Esophagus (tissue), 2 donors: ENCODE results near the gene CHKB. TPM values are rescaled to one million over a fixed set of nuclear protein-coding genes. Genes with fewer than 3 reads are reported as not detected.

Experiments
- H3K27ac ChIP-seq, 2 donors: one replicate each; pipeline ENCODE4 v1.5.1; 2013; ENCODE audit warnings: low read depth in 2 of 2, mild to moderate bottlenecking in 2 of 2, inconsistent platforms in 1 of 2, low read length in 1 of 2, moderate library complexity in 1 of 2
- H3K27me3 ChIP-seq, 2 donors: one replicate each; pipeline ENCODE4 v1.6.1; 2013; ENCODE audit warnings: low read length in 2 of 2, control low read depth in 1 of 2, mild to moderate bottlenecking in 1 of 2; ENCODE audit not compliant: insufficient read depth in 2 of 2, control insufficient read depth in 1 of 2
- H3K36me3 ChIP-seq, 2 donors: one replicate each; pipeline ENCODE4 v1.6.1; 2013; ENCODE audit warnings: low read length in 1 of 2; ENCODE audit not compliant: control insufficient read depth in 2 of 2, insufficient read depth in 2 of 2
- H3K4me1 ChIP-seq, 2 donors: one replicate each; pipeline ENCODE4 v1.6.1; 2013; ENCODE audit warnings: low read length in 1 of 2; ENCODE audit not compliant: control insufficient read depth in 2 of 2, insufficient read depth in 2 of 2
- H3K4me3 ChIP-seq, 2 donors: one replicate each; pipeline ENCODE4 v1.5.1; 2013; ENCODE audit warnings: low read length in 2 of 2, mild to moderate bottlenecking in 2 of 2, low read depth in 1 of 2, moderate library complexity in 1 of 2
- H3K9me3 ChIP-seq, 2 donors: one replicate each; pipeline ENCODE4 v1.6.1; 2013; ENCODE audit warnings: mild to moderate bottlenecking in 2 of 2, low read depth in 1 of 2, low read length in 1 of 2, moderate library complexity in 1 of 2; ENCODE audit not compliant: control insufficient read depth in 2 of 2, insufficient read depth in 1 of 2
- WGBS, 2 donors: extraction: QIAGEN DNeasy Blood & Tissue Kit; methylation state at CpG; one replicate each; pipeline ENCODE4 v1.1.7; 2013; 5-methylcytosine and 5-hydroxymethylcytosine counted together
- polyA plus RNA-seq, 2 donors: library from polyadenylated mRNA; stranded (reverse); fragments of 200-250 nt; gene quantifications; one replicate each; pipeline ENCODE4 v1.2.3, GENCODE V29; 2013
- donor health status: healthy with polysubstance abuse.
- donor health status: Bipolar disorder and iron deficiency.

The CHKB gene
- polyA plus RNA-seq, 2 donors: 50.1 to 110 TPM

DNA sequence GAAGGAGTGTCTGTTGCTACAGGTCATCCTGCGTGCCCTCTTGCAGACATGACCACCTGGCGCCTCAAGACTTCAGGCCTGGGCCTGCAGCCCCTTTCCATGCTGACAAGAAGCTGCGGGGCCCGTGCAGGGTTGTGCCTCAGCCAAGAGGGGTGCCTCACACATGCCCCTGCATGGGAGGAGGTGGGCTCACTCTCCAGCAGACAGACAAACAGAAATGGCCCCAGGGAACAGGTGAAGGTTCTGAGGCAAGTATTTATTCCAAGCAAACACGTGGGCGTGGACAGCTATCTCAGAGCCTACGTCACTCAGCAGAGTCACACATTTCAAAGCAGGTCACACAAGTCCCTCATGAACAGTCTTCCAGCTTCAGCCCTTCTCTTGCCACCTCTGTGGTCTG lies 14.0 kb downstream of the CHKB start:
- Histone ChIP-seq H3K27me3 (no peaks in the 10 kb centered on the region), H3K4me3 (no peak overlapping the region), H3K4me1 (peaks cover under 1 to 5% of the 10 kb centered on the region in 2 donors), H3K9me3 (no peaks in the 10 kb centered on the region), H3K36me3 (peaks cover 0 to 34% of the 10 kb centered on the region in 2 donors), H3K27ac (peak overlapping the region in 1 of 2 donors; percentile 9)
- WGBS, 2 donors: 71 to 73% methylated on average over 7 of the region's 7 CpGs

DNA sequence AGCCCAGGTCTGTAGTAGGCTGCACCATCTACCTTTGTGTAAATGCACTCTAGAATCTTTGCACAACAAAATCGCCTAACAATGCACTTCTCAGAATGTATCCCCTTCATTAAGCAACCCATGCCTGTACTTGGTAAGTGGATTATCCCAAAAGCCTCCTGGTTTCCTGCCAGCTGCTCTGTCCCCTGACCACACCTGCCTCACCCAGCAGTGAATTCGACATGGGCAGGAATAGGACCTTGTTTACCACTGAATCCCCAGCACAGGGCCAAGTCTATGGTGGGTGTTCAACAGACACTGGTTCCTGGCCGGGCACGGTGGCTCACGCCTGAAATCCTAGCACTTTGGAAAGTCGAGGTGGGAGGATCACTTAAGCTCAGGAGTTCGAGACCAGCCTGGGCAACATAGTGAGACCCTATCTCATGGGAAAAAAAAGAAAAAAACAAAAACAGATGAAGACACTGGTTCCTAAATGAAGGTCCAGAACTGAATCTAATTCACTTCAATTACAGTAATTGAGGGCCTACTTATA lies 14.9 kb downstream of the CHKB start:
- H3K9me3 ChIP-seq: no peaks in the 10 kb centered on the region
- no peaks in the 10 kb centered on the region for H3K27me3 ChIP-seq
- H3K36me3 ChIP-seq: peaks cover 0 to 27% of the 10 kb centered on the region in 2 donors
- peak overlapping the region in 1 of 2 donors; percentile 32 for H3K27ac ChIP-seq
- peaks cover 3 to 5% of the 10 kb centered on the region in 2 donors for H3K4me1 ChIP-seq
- H3K4me3 ChIP-seq: no peak overlapping the region
- WGBS, 2 donors: 83 to 88% methylated on average over 7 of the region's 7 CpGs

DNA sequence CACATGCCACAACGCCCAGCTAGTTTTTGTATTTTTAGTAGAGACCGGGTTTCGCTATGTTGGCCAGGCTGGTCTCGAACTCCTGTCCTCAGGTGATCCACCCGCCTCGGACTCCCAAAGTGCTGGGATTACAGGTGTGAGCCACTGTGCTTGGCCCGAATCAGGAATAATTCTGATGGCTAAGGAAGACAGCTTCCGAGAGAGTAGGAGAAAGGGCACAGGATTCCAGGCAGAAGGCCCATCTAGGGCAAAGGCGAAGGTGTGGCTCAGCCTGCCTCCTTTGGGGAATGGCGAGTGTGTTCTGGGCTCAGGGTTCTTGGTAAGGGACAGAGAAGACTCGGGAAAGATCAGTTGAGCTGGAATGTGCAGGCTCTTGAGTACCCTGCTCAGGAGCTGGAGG lies 18.4 kb downstream of the CHKB start:
- no peaks in the 10 kb centered on the region for H3K9me3 ChIP-seq
- H3K4me3 ChIP-seq: no peak overlapping the region
- H3K27ac ChIP-seq: no peak overlapping the region

DNA sequence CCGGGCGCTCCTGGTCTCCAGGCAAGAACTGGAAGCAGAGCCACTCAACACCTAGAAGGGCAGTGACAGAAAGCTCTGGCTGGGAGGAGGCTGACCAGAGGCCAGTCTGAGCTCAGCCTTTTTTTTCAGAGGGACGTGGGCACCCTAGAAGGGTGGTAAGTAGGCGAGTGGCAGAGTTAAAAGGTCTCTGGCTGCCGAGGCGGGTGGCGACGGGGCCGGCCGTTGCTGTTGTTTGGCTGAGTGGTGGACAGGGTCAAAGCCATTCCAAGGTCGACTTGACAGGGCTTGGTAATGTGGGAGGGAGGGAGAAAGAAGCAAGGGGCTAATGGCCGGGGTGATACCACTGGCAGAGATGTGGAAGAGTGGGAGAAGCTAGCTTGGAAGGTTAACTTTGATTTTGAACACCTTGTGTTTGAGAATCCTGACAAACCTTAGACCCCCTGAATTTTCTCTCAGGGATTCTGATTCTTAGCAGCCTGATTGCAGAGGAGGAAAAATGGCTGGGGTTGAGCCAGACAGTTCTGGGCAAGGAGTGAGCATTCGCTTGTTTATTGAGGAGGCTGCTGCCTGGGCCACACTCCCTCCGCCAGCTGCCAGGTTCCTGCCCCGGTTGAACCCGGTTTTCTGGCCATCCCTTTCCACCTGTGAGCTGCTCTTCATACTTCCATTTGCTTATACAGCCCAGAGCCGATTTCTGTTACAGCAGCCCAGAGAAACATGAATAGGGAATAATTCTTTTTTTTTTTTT lies 19.1 kb downstream of the CHKB start:
- H3K36me3 ChIP-seq: no peaks in the 10 kb centered on the region
- peak overlapping the region; percentile 55 to 63 for H3K4me3 ChIP-seq
- no peaks in the 10 kb centered on the region for H3K9me3 ChIP-seq
- H3K27ac ChIP-seq: peak overlapping the region; percentile 65 to 85
- WGBS, 2 donors: 13 to 18% methylated on average over 17 of the region's 17 CpGs
- peaks cover 1 to 3% of the 10 kb centered on the region in 2 donors for H3K4me1 ChIP-seq
- no peaks in the 10 kb centered on the region for H3K27me3 ChIP-seq

More for the DNA sequence above, 18.4 kb downstream of the CHKB start:
- WGBS, 2 donors: 88 to 92% methylated on average over 11 of the region's 11 CpGs
- H3K36me3 ChIP-seq: peaks cover 0 to 3% of the 10 kb centered on the region in 2 donors
- H3K4me1 ChIP-seq: peaks cover 2 to 3% of the 10 kb centered on the region in 2 donors
- H3K27me3 ChIP-seq: no peaks in the 10 kb centered on the region

DNA sequence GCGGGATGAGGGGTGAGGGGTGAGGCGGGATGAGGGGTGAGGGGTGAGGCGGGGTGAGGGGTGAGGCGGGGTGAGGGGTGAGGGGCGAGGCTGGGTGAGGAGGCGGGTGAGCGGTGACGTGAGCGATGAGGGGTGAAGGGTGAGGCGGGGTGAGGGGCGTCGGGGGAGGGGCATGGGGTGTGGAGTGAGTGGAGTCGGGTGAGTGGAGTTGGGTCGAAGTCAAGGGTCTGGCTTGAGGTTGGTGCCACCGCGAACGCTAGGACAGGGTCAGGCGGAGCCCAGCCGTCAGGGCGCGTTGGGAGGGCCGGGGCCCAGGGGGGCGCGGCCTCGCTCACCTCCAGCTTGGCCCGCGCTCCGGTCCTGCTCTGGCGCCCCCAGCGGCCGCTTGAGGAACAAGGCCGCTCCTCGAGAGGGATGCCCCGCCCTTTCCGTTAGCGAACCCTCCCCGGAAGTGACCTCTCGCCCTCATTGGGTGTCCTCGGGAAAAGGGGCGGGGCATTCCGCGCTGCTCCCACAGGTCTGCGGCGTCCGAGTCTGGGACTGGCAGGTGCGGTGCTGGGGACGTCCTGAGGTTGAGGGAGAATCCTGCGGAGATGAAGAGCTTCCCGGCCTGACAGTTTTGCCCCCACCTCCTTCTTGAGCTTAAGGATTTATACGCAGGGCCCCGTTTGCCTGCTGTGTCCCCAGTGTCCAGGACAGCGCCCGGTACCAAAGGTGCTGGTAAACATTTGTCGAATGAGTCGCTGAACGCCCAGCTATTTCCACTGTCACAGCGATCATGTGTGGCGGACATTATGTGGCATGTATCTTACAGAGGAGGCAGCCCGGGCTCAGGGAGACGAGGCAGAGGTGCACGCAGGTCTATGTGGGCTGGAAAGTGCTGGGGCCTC lies 19.9 kb downstream of the CHKB start, which contains the start of gene SYCE3:
Gene SYCE3, minus strand, starts transcription at position 397 of the 890 bp plus-strand sequence. CDS start 6,514 bp downstream, outside the sequence.
- Histone ChIP-seq H3K36me3 (no peaks in the 10 kb centered on the region), H3K9me3 (no peaks in the 10 kb centered on the region), H3K4me1 (peaks cover 0 to 3% of the 10 kb centered on the region in 2 donors), H3K27ac (peak within 1 kb of the TSS; percentile 65 to 85), H3K4me3 (peak within 1 kb of the TSS; percentile 55 to 63), H3K27me3 (no peaks in the 10 kb centered on the region)
- 2 to 7% methylated on average over 36 to 61 of the region's 61 CpGs for WGBS, 2 donors

DNA sequence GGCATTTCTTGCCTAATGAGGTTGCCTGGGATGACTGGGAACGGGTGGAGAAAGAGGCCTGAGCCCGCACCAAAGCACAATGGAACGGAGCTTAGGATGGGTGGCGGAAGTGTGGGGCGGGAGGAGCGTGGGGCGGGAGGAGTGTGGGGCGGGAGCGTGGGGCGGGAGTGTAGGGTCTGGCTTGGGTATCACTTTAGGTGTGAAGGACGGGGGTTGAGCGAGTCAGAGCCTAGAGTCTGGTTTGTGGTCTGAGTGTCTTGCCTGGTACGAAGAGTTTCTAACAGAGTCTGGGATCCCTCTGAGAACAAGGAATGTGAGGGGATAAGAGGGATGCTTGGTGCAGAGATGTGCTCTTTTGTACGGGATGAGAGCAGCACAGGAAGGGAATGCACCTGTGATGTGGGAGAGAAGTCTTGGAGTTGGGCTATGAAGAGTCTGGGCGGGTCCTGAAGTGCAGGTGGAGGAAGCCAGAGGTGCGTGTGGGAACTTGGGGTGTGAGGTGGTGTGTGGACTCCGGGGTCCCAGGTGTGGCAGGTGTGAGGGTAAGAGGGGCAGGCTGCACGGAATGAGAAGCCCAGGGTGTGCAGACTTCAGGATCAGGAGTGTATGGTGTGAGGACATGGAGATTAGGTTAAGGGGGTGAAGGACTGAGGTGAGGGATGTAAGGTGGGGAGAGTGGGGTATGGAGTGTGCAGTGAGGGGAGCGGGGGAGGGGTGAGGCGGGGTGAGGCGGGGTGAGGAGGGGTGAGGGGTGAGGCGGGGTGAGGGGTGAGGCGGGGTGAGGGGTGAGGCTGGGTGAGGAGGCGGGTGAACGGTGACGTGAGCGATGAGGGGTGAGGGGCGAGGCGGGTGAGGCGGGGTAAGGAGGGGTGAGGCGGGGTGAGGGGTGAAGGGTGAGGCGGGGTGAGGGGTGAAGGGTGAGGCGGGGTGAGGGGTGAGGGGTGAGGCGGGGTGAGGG lies 21.0 kb downstream of the CHKB start:
- 76% methylated on average over 26 to 30 of the region's 34 CpGs for WGBS, 2 donors
- peaks cover 0 to 3% of the 10 kb centered on the region in 2 donors for H3K4me1 ChIP-seq

DNA sequence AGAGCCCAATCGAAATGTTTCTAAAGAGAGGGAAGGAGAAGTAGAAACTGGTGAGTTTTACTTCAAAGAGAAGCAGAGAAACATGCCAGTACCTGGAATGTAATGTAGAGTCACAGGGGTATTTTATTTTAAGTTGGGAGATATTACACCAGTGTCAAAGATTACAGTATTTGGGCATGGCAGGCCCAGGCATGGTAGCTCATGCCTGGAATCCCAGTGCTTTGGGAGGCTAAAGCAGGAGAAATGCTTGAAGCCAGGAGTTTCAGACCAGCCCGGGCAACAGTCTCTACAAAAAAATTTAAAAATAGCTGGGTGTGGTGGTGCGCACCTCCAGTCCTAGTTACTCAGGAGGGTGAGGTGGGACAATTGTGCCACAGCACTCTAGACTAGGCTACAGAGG lies 22.6 kb downstream of the CHKB start:
- Histone ChIP-seq H3K27ac (no peak overlapping the region), H3K9me3 (no peaks in the 10 kb centered on the region), H3K4me1 (peaks cover 0 to 3% of the 10 kb centered on the region in 2 donors), H3K27me3 (no peaks in the 10 kb centered on the region), H3K36me3 (no peaks in the 10 kb centered on the region), H3K4me3 (no peak overlapping the region)
- WGBS, 2 donors: 50 to 59% methylated on average over 3 of the region's 3 CpGs

More for the DNA sequence above, 21.0 kb downstream of the CHKB start:
- Histone ChIP-seq H3K27ac (peak overlapping the region; percentile 0 to 53), H3K36me3 (no peaks in the 10 kb centered on the region), H3K27me3 (no peaks in the 10 kb centered on the region), H3K9me3 (no peaks in the 10 kb centered on the region), H3K4me3 (no peak overlapping the region)

DNA sequence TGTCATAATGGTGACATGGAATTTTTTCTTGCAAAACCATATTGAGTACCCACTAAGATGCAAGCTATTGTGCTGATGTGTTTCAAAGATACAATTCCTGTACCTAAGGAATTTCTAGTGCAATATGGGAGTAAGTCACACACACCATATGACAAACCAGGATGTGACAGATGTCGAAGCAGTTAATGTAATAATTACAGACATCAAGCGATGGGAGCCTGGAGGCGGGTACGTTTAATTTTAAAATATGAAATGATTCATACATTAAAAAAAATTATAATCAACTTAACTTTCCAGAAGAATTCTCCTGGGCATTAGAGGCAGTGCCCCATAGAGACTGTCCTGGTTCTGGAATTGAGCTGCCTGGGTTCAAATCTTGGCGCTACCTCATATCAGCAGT lies 25.9 kb downstream of the CHKB start:
- Histone ChIP-seq H3K27ac (no peak overlapping the region), H3K36me3 (no peaks in the 10 kb centered on the region), H3K4me1 (no peaks in the 10 kb centered on the region), H3K27me3 (no peaks in the 10 kb centered on the region), H3K9me3 (no peaks in the 10 kb centered on the region), H3K4me3 (no peak overlapping the region)
- 84 to 89% methylated on average over 5 of the region's 5 CpGs for WGBS, 2 donors
